Nephron progenitor cell (in vitro differentiated cells): ENCODE data around the gene RPA3.

ENCODE experiments used
- DNase-seq: peaks from one replicate; pipeline ENCODE4 v3.0.0; 2021
- H3K27ac Mint-ChIP-seq: 2 replicates; pipeline ENCODE4 v1.8.0; 2021; ENCODE audit warnings: mild to moderate bottlenecking, moderate library complexity, mixed read lengths
- H3K27me3 Mint-ChIP-seq: 2 replicates; pipeline ENCODE4 v1.8.0; 2021; ENCODE audit warnings: mild to moderate bottlenecking, low read depth, mixed read lengths; ENCODE audit not compliant: poor library complexity
- H3K36me3 Mint-ChIP-seq: 2 replicates; pipeline ENCODE4 v1.8.0; 2021; ENCODE audit warnings: low read depth, mixed read lengths
- H3K4me1 Mint-ChIP-seq: 2 replicates; pipeline ENCODE4 v1.8.0; 2021; ENCODE audit warnings: mixed read lengths
- H3K4me3 Mint-ChIP-seq: 2 replicates; pipeline ENCODE4 v1.8.0; 2021; ENCODE audit warnings: mild to moderate bottlenecking, moderate library complexity, mixed read lengths
- H3K9me3 Mint-ChIP-seq: 2 replicates; pipeline ENCODE4 v1.8.0; 2021; ENCODE audit warnings: mild to moderate bottlenecking, moderate library complexity, mixed read lengths
- CTCF ChIP-seq: fragments of 200-600 bp; sonication (generic); IDR thresholded peaks from 2 replicates; pipeline ENCODE4 v1.5.0; 2021; ENCODE audit warnings: antibody characterized with exemption

RPA3 gene

GRCh38 chr7:7639421-7639820 lies 79.0 kb downstream of the RPA3 start:
- Mint-ChIP-seq H3K4me3 (peak overlapping the region; percentile 96), H3K27ac (no peak overlapping the region), H3K4me1 (peaks cover 41% of the 10 kb centered on the region), H3K9me3 (no peaks in the 10 kb centered on the region), H3K27me3 (no peaks in the 10 kb centered on the region), H3K36me3 (peaks cover 31% of the 10 kb centered on the region)
- no peak for TF ChIP-seq CTCF
- no peak for DNase-seq

- H3K4me1 Mint-ChIP-seq, result no peaks in the 10 kb centered on the region
- no peak overlapping the region for H3K4me3 Mint-ChIP-seq
- no peak for DNase-seq
- no peak overlapping the region for H3K27ac Mint-ChIP-seq
- TF ChIP-seq CTCF, result no peak
- peaks cover 7% of the 10 kb centered on the region for H3K27me3 Mint-ChIP-seq
- H3K9me3 Mint-ChIP-seq, result peaks cover 31% of the 10 kb centered on the region
- peaks cover 3% of the 10 kb centered on the region for H3K36me3 Mint-ChIP-seq
Measured at GRCh38 chr7:7630626-7631329, 87.6 kb downstream of the RPA3 start.

GRCh38 chr7:7628476-7628875 lies 89.9 kb downstream of the RPA3 start:
- peaks cover 7% of the 10 kb centered on the region for H3K27me3 Mint-ChIP-seq
- H3K9me3 Mint-ChIP-seq, result peaks cover 33% of the 10 kb centered on the region
- no peaks in the 10 kb centered on the region for H3K36me3 Mint-ChIP-seq
- no peaks in the 10 kb centered on the region for H3K4me1 Mint-ChIP-seq
- H3K27ac Mint-ChIP-seq, result no peak overlapping the region
- no peak for DNase-seq
- TF ChIP-seq CTCF, result no peak
- no peak overlapping the region for H3K4me3 Mint-ChIP-seq

- Mint-ChIP-seq H3K4me1 (no peaks in the 10 kb centered on the region), H3K27ac (no peak overlapping the region), H3K36me3 (no peaks in the 10 kb centered on the region), H3K27me3 (peaks cover 7% of the 10 kb centered on the region), H3K9me3 (peaks cover 2% of the 10 kb centered on the region), H3K4me3 (no peak overlapping the region)
- no peak for TF ChIP-seq CTCF
- DNase-seq, result no peak
Measured at GRCh38 chr7:7620644-7621210, 97.7 kb downstream of the RPA3 start.

- no peaks in the 10 kb centered on the region for H3K36me3 Mint-ChIP-seq
- peaks cover 7% of the 10 kb centered on the region for H3K27me3 Mint-ChIP-seq
- no peaks in the 10 kb centered on the region for H3K4me1 Mint-ChIP-seq
- H3K27ac Mint-ChIP-seq, result no peak overlapping the region
- TF ChIP-seq CTCF, result no peak
- DNase-seq, result no peak
- H3K4me3 Mint-ChIP-seq, result no peak overlapping the region
- H3K9me3 Mint-ChIP-seq, result no peaks in the 10 kb centered on the region
Measured at GRCh38 chr7:7620236-7620635, 98.2 kb downstream of the RPA3 start.

- Mint-ChIP-seq H3K27me3 (peaks cover 7% of the 10 kb centered on the region), H3K36me3 (no peaks in the 10 kb centered on the region), H3K4me1 (no peaks in the 10 kb centered on the region), H3K9me3 (no peaks in the 10 kb centered on the region), H3K4me3 (no peak overlapping the region), H3K27ac (no peak overlapping the region)
- no peak for DNase-seq
- TF ChIP-seq CTCF, result no peak
Measured at GRCh38 chr7:7618410-7618809, 100.0 kb downstream of the RPA3 start.
